DND-41 (cell line): ENCODE measurements around the gene ITGA7.

Experiments used
- EZH2 ChIP-seq: IDR thresholded peaks from 3 replicates; pipeline ENCODE4 v1.6.1; 2012; ENCODE audit warnings: borderline replicate concordance, low read depth, mild to moderate bottlenecking, moderate library complexity, low read length, inconsistent platforms; ENCODE audit not compliant: severe bottlenecking
- TF ChIP-seq, protein P1 (sequence below): IDR thresholded peaks from 2 replicates; pipeline ENCODE4 v1.5.1; 2012; ENCODE audit warnings: borderline replicate concordance, low read length, moderate library complexity, mild to moderate bottlenecking; ENCODE audit not compliant: poor library complexity, severe bottlenecking; ENCODE audit errors: extremely low read depth

DNA sequence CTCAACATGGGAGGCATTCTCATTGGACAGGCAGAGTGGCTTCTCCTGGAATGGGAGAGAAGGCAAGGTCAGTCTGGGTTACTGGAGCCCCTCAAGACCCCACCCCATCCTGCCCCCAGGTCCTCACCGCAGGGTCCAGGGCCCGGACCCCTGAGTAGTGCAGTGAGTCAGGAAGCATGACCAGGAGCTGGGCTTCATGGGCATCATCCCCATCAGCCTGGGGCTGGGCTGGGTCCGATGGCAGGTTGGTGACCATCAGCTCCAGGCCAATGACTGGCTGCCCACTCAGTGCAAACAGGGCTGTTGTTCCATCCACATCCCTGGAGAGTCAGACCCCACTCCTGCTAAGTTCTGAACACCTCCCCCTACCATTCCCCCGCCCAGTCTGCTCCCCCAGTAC is 13.1 kb downstream of the ITGA7 start:
- TF ChIP-seq, protein P1, sequence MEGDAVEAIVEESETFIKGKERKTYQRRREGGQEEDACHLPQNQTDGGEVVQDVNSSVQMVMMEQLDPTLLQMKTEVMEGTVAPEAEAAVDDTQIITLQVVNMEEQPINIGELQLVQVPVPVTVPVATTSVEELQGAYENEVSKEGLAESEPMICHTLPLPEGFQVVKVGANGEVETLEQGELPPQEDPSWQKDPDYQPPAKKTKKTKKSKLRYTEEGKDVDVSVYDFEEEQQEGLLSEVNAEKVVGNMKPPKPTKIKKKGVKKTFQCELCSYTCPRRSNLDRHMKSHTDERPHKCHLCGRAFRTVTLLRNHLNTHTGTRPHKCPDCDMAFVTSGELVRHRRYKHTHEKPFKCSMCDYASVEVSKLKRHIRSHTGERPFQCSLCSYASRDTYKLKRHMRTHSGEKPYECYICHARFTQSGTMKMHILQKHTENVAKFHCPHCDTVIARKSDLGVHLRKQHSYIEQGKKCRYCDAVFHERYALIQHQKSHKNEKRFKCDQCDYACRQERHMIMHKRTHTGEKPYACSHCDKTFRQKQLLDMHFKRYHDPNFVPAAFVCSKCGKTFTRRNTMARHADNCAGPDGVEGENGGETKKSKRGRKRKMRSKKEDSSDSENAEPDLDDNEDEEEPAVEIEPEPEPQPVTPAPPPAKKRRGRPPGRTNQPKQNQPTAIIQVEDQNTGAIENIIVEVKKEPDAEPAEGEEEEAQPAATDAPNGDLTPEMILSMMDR = no peak
- no peak for TF ChIP-seq EZH2
